ENCODE results near the gene ZNF497. TPM values are rescaled to one million over a fixed set of nuclear protein-coding genes. Genes with fewer than 3 reads are reported as not detected.
A peak's percentile ranks its signal among the peaks of the same experiment; 100 is the strongest.

The ZNF497 gene
- total and polyA plus RNA-seq, 9 of the 15 experiments (the other 6 are each of a cell fraction or from before 2014, with no cell fraction given) = 0.06 to 0.98 (median 0.44) TPM; not detected in 1

DNA sequence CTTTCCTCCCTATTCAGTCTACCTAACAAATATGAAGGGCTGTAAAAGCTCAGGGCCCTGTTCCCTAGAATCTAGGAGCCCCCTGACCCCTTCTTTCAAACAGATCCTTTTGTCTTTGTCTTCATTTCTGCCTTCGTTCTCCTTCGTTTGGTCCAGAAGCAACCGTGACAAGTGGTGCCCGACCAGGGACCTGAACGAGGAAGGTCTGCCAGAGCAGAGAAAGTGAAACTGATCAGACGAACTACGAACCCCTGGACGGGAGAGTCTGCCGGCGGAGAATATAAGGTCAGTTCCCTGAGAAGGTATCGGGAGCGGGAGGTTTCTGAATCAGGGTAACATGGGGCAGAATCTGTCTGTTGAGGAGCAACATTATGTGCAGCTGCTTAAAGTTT lies 56.6 kb downstream of the ZNF497 start:
- Histone ChIP-seq H3K27me3 (ENCODE audit: control insufficient read depth in 2 of 2, insufficient read depth in 2 of 2, low read length in 2 of 2) (no peaks in the 10 kb centered on the region), H2AFZ (ENCODE audit: low read depth, low read length) (no peak overlapping the region; the same call in 1 of the 2 replicates), H3K9ac (ENCODE audit: insufficient read depth in 1 of 2, low read depth in 2 of 2, low read length in 2 of 2) (peak overlapping the region; percentile 91 to 96; a peak in 3 of 4 replicates), H3K27ac (ENCODE audit: extremely low read depth, low read depth, low read length) (peak overlapping the region; percentile 98), H3K9me3 (replicated peaks; ENCODE audit: control insufficient read depth, insufficient read depth, low read depth, low read length) (peaks cover 3% of the 10 kb centered on the region), H3K36me3 (ENCODE audit: control insufficient read depth, insufficient read depth, low read length) (peaks cover 54% of the 10 kb centered on the region), H4K20me1 (replicated peaks; ENCODE audit: control insufficient read depth, insufficient read depth, low read length) (no peaks in the 10 kb centered on the region), H3K4me2 (ENCODE audit: insufficient read depth, low read length) (peak overlapping the region; percentile 99), H3K4me1 (replicated peaks in 1 of 2; ENCODE audit: control insufficient read depth in 2 of 2, insufficient read depth in 2 of 2, low read length in 2 of 2) (peaks cover 7 to 15% of the 10 kb centered on the region in 2 experiments; a peak in 4 of 5 replicates), H3K79me2 (ENCODE audit: control insufficient read depth, insufficient read depth, low read length) (peaks cover 36% of the 10 kb centered on the region), H3K9me1 (ENCODE audit: control insufficient read depth, insufficient read depth, low read length) (no peaks in the 10 kb centered on the region), H3K4me3 (peak overlapping the region; percentile 98)
- no peak for DNase-seq (ENCODE audit: extremely low read depth in 1 of 4, low spot score in 3 of 4)
- ChIA-PET POLR2A (interaction anchor here (0.6 to 4.2 kb wide), 6 partner anchors 12 to 42 kb away, joined by 3 to 27 read pairs (median 6); partner anchors contain the start of gene ZSCAN22), CTCF (ENCODE audit: low intra/inter-chr PET ratio) (no interaction called here)
- FAIRE-seq = no peak
- in situ Hi-C loops (cut with MboI) = no loop called here
- intact Hi-C loops (cut with micrococcal nuclease) = loop anchor here (1.0 to 2.0 kb wide), 3 partner anchors 20 to 57 kb away; partner anchors contain the start of genes ZNF497, ZNF8 and ZSCAN22
- no TSS peak for BruUV-seq (replicated peaks)
- 47% methylated on average over 12 of the region's 12 CpGs for WGBS (ENCODE audit: insufficient coverage, low coverage, missing lambda C conversion rate)
- ATAC-seq = no peak
- TF ChIP-seq, protein P1, sequence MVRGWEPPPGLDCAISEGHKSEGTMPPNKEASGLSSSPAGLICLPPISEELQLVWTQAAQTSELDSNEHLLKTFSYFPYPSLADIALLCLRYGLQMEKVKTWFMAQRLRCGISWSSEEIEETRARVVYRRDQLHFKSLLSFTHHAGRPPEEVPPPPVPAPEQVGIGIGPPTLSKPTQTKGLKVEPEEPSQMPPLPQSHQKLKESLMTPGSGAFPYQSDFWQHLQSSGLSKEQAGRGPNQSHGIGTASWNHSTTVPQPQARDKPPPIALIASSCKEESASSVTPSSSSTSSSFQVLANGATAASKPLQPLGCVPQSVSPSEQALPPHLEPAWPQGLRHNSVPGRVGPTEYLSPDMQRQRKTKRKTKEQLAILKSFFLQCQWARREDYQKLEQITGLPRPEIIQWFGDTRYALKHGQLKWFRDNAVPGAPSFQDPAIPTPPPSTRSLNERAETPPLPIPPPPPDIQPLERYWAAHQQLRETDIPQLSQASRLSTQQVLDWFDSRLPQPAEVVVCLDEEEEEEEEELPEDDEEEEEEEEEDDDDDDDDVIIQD (CRISPR knock-in tag; IDR thresholded peaks at IDR 0.05) = no peak
- TF ChIP-seq TCF3 (CRISPR knock-in tag; IDR thresholded peaks at IDR 0.05) = 0 out of 2 replicates have a peak, but pooled peaks have one; percentile 1
- TF ChIP-seq, protein P2, sequence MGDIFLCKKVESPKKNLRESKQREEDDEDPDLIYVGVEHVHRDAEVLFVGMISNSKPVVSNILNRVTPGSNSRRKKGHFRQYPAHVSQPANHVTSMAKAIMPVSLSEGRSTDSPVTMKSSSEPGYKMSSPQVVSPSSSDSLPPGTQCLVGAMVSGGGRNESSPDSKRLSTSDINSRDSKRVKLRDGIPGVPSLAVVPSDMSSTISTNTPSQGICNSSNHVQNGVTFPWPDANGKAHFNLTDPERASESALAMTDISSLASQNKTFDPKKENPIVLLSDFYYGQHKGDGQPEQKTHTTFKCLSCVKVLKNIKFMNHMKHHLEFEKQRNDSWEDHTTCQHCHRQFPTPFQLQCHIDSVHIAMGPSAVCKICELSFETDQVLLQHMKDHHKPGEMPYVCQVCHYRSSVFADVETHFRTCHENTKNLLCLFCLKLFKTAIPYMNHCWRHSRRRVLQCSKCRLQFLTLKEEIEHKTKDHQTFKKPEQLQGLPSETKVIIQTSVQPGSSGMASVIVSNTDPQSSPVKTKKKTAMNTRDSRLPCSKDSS (IDR thresholded peaks at IDR 0.05; ENCODE audit: low read depth, partially characterized antibody) = peak; percentile 40
- 0 out of 2 replicates have a peak, but pooled peaks have one; percentile 80 for TF ChIP-seq SREBF2 (CRISPR knock-in tag; IDR thresholded peaks at IDR 0.05)
- 0 out of 4 replicates have a peak, but pooled peaks of 1 of the 2 experiments have one; percentile 3 for TF ChIP-seq TRIM24 (IDR thresholded peaks at IDR 0.05)

Measured in K562 (cell line).